Measurements from ENCODE around the gene PHLDA3. TPM values are rescaled to one million over a fixed set of nuclear protein-coding genes. Genes with fewer than 3 reads are reported as not detected.

The PHLDA3 gene
- total RNA-seq, 1 experiment from 2014 or later, result 22.1 TPM

GRCh38 chr1:201443747-201444146 lies 25.2 kb downstream of the PHLDA3 start:
- no peak overlapping the region for H3K4me2 ChIP-seq (ENCODE audit: low read length)
- ATAC-seq (no peak), DNase-seq (ENCODE audit: low read depth, low spot score) (no peak)
- H3K9me3 ChIP-seq (ENCODE audit: control insufficient read depth in 1 of 2, insufficient read depth in 1 of 2, low read depth in 1 of 2, low read length in 2 of 2), result no peaks in the 10 kb centered on the region
- H3K27ac ChIP-seq (ENCODE audit: low read depth, low read length), result no peak overlapping the region
- no peak overlapping the region for H3K9ac ChIP-seq (ENCODE audit: low read length)
- H3K9me2 ChIP-seq (ENCODE audit: insufficient read depth), result no peaks in the 10 kb centered on the region
- POLR2A ChIA-PET, result interaction anchor here (0.7 to 1.4 kb wide), 2 partner anchors 26 to 270 kb away, joined by 3 read pairs; partner anchors contain the start of gene PHLDA3
- H3K36me3 ChIP-seq (ENCODE audit: control insufficient read depth in 1 of 2, insufficient read depth in 2 of 2, low read length in 2 of 2), result no peaks in the 10 kb centered on the region
- intact Hi-C loops (cut with micrococcal nuclease), result no loop called here
- CTCF ChIA-PET, result interaction anchor here (2.1 kb wide), 1 partner anchor 8 kb away, joined by 7 read pairs; no protein-coding TSS in a partner anchor
- H3K4me3 ChIP-seq (replicated peaks in 1 of 2; ENCODE audit: low read depth in 1 of 2, low read length in 2 of 2), result no peak overlapping the region
- no peaks in the 10 kb centered on the region for H4K20me1 ChIP-seq (ENCODE audit: insufficient read depth)
- no peak for TF ChIP-seq EZH2 (IDR thresholded peaks at IDR 0.05)
- TF ChIP-seq SRF (IDR thresholded peaks at IDR 0.05; ENCODE audit: low read depth), result no peak
- no peak for TF ChIP-seq ELF1 (IDR thresholded peaks at IDR 0.05; ENCODE audit: borderline replicate concordance, low read depth)
- TF ChIP-seq REST (IDR thresholded peaks at IDR 0.05; ENCODE audit: low read depth), result no peak
- no peak for TF ChIP-seq RAD21 (IDR thresholded peaks at IDR 0.05; ENCODE audit: low read depth)
- TF ChIP-seq FOSL1 (IDR thresholded peaks at IDR 0.05; ENCODE audit: low read depth), result no peak
- TF ChIP-seq POLR2AphosphoS5 (IDR thresholded peaks at IDR 0.05; ENCODE audit: low read depth, low read length), result no peak
- TF ChIP-seq CEBPB (IDR thresholded peaks at IDR 0.05; ENCODE audit: low read depth), result no peak
- TF ChIP-seq MAX (IDR thresholded peaks at IDR 0.05), result no peak
- no peak for TF ChIP-seq EGR1 (IDR thresholded peaks at IDR 0.05; ENCODE audit: low read depth)
- no peak for TF ChIP-seq YY1 (IDR thresholded peaks at IDR 0.05; ENCODE audit: extremely low read depth, insufficient replicate concordance, low read depth, low read length)
- TF ChIP-seq TCF7L2 (IDR thresholded peaks at IDR 0.05; ENCODE audit: borderline replicate concordance, extremely low read depth, insufficient read depth, insufficient read length), result no peak
- TF ChIP-seq SIN3A (IDR thresholded peaks at IDR 0.05; ENCODE audit: low read depth), result no peak
- TF ChIP-seq CTCF (IDR thresholded peaks at IDR 0.05 in 2 of 3, conservative IDR thresholded peaks at IDR 0.05 in 1 of 3; ENCODE audit: borderline replicate concordance in 1 of 3, insufficient read depth in 1 of 3, low read depth in 2 of 3, low read length in 2 of 3), result no peak
- no peak for TF ChIP-seq ATF3 (IDR thresholded peaks at IDR 0.05)
- TF ChIP-seq CBX3 (IDR thresholded peaks at IDR 0.05; ENCODE audit: low read depth), result no peak
- TF ChIP-seq JUND (IDR thresholded peaks at IDR 0.05), result no peak
- no peak for TF ChIP-seq SP1 (IDR thresholded peaks at IDR 0.05; ENCODE audit: low read depth)
- TF ChIP-seq ZNF274 (IDR thresholded peaks at IDR 0.05; ENCODE audit: low read depth, low read length), result no peak
- peaks cover 7 to 13% of the 10 kb centered on the region in 2 experiments; a peak in 3 of 4 replicates for H3K4me1 ChIP-seq (ENCODE audit: control insufficient read depth in 1 of 2, insufficient read depth in 2 of 2, low read length in 2 of 2)
- no peak overlapping the region for H2AFZ ChIP-seq (ENCODE audit: low read depth, low read length, poor library complexity, severe bottlenecking)
- no peaks in the 10 kb centered on the region for H3K27me3 ChIP-seq (ENCODE audit: insufficient read depth, low read length)
- RAD21 ChIA-PET (ENCODE audit: low non-redundant PET in 1 of 2, low total read pairs in 2 of 2, uncharacterized antibody in 2 of 2, unreplicated experiment in 2 of 2), result no interaction called here
- BruUV-seq (replicated peaks), result no TSS peak
- no peaks in the 10 kb centered on the region for H3K79me2 ChIP-seq (ENCODE audit: insufficient read depth, low read length)
